ENCODE results near the gene RNF187.
"Not testable (repeated sequence)": the region's sequence is repeated elsewhere in the genome, so short reads cannot be mapped to it uniquely, and the experiment has no call there.

RNF187 gene

GRCh38 chr1:228459091-228459993 is 27.8 kb upstream of the RNF187 start:
- DNase-seq (ENCODE audit: insufficient read length, low spot score) = no peak

DNA sequence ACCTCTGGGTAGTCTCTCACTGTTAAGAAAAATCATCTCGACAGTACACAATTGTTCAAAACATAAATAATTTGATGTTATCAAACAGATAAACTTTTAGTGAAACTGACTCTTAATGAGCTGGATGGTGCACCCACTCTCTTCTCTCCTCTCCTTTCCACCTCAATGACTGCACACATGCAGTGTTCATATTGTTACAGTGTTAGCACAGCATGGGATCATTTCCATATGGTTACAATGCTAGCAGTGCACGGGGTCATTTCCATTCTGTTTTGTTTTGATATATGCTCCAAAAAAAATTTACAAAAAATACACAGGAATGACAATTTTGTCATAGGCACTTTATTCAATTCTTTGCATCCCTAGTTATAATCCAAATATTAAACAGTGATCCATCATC is 26.4 kb upstream of the RNF187 start:
- DNase-seq (ENCODE audit: insufficient read length, low spot score) = no peak
- FAIRE-seq = no peak

More at GRCh38 chr1:228459091-228459993, 27.8 kb upstream of the RNF187 start:
- FAIRE-seq = no peak

DNA sequence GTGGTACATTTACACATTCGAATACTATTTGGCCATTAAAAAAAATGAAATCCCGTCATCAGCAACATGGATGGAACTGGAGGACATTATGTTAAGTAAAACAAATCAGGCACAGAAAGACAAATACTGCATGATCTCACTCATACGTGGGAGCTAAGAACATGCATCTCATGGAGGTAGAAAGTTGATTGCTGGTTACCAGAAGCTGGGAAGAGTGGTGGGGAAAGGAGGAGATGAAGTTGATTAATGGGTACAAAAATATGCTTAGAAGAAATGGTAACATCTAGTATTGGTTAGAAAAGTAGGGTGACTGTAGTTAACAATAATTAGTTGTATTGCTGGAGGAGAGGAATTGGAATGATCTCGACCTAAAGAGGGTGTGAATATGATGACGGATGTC is 24.6 kb upstream of the RNF187 start:
- DNase-seq (ENCODE audit: insufficient read length, low spot score) (no peak), FAIRE-seq (no peak)

DNA sequence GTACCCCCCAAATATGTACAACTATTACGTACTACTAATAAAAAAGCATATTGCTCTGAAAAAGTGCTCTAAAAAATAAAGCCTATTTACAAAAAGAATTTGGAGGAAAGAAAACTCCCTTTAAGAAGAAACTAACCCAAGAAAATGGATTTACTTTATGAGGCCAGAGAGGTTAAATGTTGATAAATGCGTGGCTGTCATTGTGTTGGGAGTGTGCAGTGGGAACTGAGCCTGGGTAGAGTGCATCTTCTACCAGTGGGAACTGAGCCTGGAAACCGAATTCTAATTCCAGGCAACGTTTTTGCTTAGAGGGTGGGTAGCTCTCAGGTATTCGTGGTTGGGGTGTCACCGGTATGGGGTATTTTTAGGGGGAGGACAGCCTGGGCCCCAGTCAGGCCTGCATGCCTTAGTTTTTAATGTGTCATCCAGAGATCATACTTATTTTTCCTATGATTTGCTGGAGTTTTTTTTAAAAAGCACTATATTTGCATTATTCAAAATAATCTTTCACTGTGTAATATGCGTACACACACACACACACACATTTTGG is 24.1 kb upstream of the RNF187 start:
- DNase-seq (ENCODE audit: insufficient read length, low spot score) = no peak

DNA sequence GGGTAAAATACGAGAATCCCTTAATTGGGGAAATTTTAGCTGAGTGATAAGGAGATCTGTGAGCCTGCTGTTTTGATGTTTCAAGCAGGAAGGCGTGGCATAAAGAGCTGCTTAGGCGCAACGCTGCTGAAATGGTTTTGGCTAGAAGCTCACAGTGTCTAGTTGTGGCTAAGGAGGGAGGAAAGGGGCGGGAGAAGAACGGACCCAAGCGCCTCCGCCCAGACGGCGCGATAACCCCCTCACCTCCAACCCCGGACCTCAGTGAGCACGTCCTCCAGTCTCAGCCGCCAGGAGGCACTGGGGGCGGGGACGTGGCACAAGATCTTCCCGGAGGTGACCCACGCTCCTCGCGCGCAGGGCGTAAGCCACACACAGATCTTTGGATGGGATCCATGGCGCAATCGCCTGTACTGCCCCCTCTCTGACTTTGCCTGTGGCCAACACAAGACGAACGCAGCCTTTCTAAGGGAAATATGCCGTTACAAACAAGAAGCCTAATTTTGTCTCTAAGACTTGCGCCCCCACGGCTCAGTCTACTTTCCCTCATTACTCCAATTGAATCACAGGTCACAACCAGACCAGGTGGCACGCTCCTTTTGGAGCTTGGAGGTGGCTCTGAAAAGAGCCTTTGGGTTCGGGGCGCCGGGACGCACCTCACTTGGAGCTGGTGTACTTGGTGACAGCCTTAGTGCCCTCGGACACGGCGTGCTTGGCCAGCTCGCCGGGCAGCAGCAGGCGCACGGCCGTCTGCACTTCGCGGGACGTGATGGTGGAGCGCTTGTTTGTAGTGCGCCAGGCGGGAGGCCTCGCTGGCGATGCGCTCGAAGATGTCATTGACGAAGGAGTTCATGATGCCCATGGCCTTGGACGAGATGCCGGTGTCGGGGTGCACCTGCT is 23.4 kb upstream of the RNF187 start:
- FAIRE-seq (no peak), DNase-seq (ENCODE audit: insufficient read length, low spot score) (no peak)

More for the DNA sequence above, 24.1 kb upstream of the RNF187 start:
- FAIRE-seq = no peak

DNA sequence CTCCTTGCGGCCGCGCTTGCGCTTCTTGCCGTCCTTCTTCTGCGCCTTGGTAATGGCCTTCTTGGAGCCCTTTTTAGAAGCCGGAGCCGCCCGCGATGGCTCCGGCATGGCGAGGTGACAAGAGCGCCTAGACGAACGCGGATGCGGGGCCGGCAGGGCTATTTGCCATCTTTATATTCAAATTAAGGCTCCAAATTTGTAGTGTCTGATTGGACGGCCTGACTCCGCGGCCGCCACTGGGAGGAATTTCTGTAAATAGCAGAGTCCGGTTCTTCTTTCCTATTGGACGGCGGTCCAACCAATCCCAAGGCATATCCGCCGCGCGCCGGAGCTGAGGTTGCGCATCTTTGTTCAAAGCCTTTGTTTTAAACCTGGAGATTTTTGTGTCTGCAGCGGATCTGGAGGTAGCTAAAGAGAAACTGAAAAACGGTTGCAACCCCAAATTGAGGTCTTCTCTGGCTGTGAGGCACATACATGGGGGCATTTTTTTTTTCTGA is 22.6 kb upstream of the RNF187 start:
- DNase-seq (ENCODE audit: insufficient read length, low spot score) = peak; percentile 52

DNA sequence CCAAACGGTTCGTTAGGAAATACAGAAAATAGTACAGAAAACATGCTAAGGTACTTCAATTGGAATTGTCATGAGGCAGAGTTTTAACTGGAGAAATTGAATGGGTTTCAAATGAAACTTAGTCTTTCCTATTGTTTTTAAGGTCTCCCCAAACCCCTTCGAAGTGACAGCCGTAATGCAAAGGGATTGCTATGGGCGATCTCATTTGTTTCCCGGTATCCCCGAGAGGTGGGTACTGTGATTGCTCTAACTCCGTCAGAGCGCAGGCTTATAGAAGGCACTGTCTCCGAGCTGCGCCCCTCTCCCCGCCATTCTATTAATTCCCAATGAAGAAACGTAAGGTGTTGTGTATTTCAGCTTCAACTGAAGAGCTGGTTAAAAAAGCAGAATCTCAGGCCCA is 22.0 kb upstream of the RNF187 start:
- FAIRE-seq (no peak), DNase-seq (ENCODE audit: insufficient read length, low spot score) (no peak)

More for the DNA sequence above, 22.6 kb upstream of the RNF187 start:
- FAIRE-seq = peak; percentile 83

- DNase-seq (ENCODE audit: insufficient read length, low spot score) (no peak), FAIRE-seq (no peak)
Measured at GRCh38 chr1:228465571-228466146, 21.5 kb upstream of the RNF187 start.

GRCh38 chr1:228468188-228468587 is 19.0 kb upstream of the RNF187 start:
- not testable (repeated sequence) for DNase-seq (ENCODE audit: insufficient read length, low spot score); FAIRE-seq

GRCh38 chr1:228469413-228470162 is 17.6 kb upstream of the RNF187 start:
- no peak for FAIRE-seq
- no peak for DNase-seq (ENCODE audit: insufficient read length, low spot score)

DNA sequence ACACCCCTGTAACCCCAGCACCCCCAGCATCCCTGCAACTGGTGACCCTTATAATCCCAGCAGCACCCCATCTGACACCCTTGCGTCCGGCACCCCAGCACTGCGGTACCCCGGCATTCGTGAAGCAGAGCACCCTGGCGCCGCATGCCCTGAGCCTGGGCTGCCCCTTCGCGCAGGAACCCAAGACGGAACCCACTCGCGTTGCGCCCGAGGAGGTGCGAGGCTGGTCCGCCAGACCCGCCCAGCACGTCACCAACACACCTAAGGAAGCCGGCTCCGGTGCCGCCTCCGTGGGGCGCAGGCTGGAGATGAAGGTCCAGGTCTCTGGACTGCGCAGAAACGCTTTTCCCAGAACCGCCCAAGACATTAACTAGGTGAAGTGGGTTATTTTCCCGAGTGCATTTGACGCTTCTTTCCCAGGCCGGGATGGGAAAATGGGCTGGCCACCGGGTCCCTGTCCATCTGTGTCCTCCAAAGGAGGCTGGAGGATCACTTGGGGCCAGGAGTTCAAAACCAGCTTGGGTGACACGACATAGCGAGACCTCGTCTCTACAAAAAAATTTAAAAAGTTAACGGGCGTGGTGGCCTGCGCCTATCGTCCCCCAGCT is 15.9 kb upstream of the RNF187 start:
- no peak for DNase-seq (ENCODE audit: insufficient read length, low spot score)
- no peak for FAIRE-seq

DNA sequence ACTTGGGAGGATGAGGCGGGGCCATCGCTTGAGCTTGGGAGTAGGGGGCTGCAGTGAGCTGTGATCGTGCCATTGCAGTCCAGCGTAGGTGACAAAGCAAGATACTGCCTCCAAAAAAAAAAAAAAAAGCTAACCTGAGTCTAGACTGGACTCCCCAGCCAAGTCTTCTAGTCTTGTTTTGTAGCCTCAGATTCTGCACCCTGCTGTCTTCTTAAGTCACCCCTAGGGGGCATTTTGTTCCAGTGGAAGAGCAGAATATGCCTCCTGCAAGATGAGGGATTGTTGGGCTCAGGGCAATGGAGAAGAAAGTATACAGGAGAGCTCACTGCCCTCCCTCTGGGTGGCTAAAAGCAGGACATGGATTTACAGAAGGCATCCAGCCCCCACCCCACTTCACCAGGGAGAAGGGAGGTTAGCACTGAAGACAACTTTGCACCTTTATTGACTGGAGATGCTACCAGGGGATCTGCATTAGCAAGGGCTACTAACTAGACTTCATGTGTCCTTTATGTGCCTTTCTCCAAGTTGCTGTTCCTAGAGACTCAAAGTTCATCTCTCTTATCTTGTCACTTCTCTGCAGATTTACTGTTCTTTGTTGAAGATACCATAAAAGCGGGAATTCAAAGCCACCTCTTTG is 15.3 kb upstream of the RNF187 start:
- FAIRE-seq (no peak), DNase-seq (ENCODE audit: insufficient read length, low spot score) (no peak)

DNA sequence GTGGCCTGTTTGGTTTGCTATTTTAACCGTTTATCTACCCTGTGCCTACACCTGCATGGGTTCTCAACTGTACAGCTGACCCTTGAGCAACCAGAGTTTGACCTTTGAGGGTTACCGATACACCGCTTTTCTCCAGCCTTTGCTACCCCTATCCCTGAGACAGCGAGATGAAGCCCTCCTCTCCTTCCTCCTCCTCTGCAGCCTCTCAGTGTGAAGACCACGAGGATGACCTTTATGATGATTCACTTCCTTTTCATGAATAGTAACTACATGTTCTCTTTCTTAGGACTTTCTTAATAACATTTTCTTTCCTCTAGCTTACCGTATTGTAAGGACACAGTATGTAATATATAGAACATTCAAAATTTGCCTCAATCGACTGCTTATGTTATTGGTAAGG is 14.5 kb upstream of the RNF187 start:
- FAIRE-seq (no peak), DNase-seq (ENCODE audit: insufficient read length, low spot score) (no peak)

DNA sequence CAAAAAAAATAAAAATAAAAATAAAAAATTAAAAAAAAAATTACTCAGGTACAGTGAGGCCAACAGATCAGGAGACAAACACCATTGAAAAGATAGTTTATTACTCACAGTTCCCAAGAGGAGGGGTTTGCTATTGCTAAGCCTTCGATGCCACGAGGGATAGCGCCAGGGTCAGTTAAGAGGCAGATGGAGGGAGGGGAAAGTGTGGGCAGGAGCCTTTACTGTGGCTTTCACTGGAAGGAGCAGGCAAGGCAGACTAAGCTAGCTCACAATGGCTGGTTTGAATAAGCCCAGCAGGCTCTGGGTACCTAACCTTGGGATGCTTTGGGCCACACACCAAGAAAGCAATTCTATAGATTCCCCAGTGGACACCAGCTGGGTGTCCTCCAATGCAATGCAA is 12.7 kb upstream of the RNF187 start:
- no peak for FAIRE-seq

GRCh38 chr1:228475812-228476211 is 11.4 kb upstream of the RNF187 start:
- FAIRE-seq (no peak), DNase-seq (ENCODE audit: insufficient read length, low spot score) (no peak)

More for the DNA sequence above, 12.7 kb upstream of the RNF187 start:
- no peak for DNase-seq (ENCODE audit: insufficient read length, low spot score)

- no peak for FAIRE-seq
- DNase-seq (ENCODE audit: insufficient read length, low spot score) = no peak
Measured at GRCh38 chr1:228477263-228477662, 9.9 kb upstream of the RNF187 start.

GRCh38 chr1:228478326-228478725 is 8.9 kb upstream of the RNF187 start:
- FAIRE-seq (no peak), DNase-seq (ENCODE audit: insufficient read length, low spot score) (no peak)

GRCh38 chr1:228478912-228479711 is 8.1 kb upstream of the RNF187 start:
- DNase-seq (ENCODE audit: insufficient read length, low spot score) (no peak), FAIRE-seq (peak; percentile 23)
